Measurements from ENCODE around the gene CRYBG2.

CRYBG2 gene

GRCh38 chr1:26277719-26278118 is 76.2 kb downstream of the CRYBG2 start:
- no peak for FAIRE-seq

- no peak for FAIRE-seq
These were observed 76.7 kb downstream of the CRYBG2 start for GRCh38 chr1:26277261-26277661.

GRCh38 chr1:26276432-26276838 is 77.5 kb downstream of the CRYBG2 start:
- no peak for FAIRE-seq

GRCh38 chr1:26275580-26276431 is 78.1 kb downstream of the CRYBG2 start:
- FAIRE-seq = peak; percentile 79

- no peak for FAIRE-seq
These were observed 79.0 kb downstream of the CRYBG2 start for GRCh38 chr1:26274801-26275425.
